WTC11 (cell line): ENCODE measurements around the gene MTG1. TPM values are rescaled to one million over a fixed set of nuclear protein-coding genes. Genes with fewer than 3 reads are reported as not detected.

ENCODE experiments used
- ATAC-seq: fragments of 200-7000 bp; cut with Tn5 transposase; 2 replicates; pipeline ENCODE4 v1.10.0; 2021; ENCODE audit warnings: mild to moderate bottlenecking, moderate library complexity
- CTCF ChIA-PET: fragments of 300-600 bp; sonication (Branson Sonifier 250); formaldehyde crosslinking; loops from one replicate; lab custom pipeline; 2021; ENCODE audit warnings: antibody characterized with exemption; lab: Charles Lee
- POLR2A ChIA-PET: fragments of 350-600 bp; sonication (Branson Sonifier 250); formaldehyde crosslinking; loops from one replicate; lab custom pipeline; 2021; ENCODE audit warnings: antibody characterized with exemption; lab: Charles Lee
- DNase-seq: peaks from one replicate; pipeline ENCODE4 v3.0.0; 2021; ENCODE audit warnings: low spot score
- H3K27ac Mint-ChIP-seq: 2 replicates; pipeline ENCODE4 v1.8.0; 2021; ENCODE audit warnings: mixed read lengths
- H3K27me3 Mint-ChIP-seq: 2 replicates; pipeline ENCODE4 v1.8.0; 2021; ENCODE audit warnings: low read depth, mild to moderate bottlenecking, moderate library complexity, mixed read lengths
- H3K36me3 Mint-ChIP-seq: 2 replicates; pipeline ENCODE4 v1.8.0; 2021; ENCODE audit warnings: mixed read lengths
- H3K4me1 Mint-ChIP-seq: 2 replicates; pipeline ENCODE4 v1.8.0; 2022; ENCODE audit warnings: mixed read lengths
- H3K4me3 Mint-ChIP-seq: 2 replicates; pipeline ENCODE4 v1.8.0; 2021; ENCODE audit warnings: mild to moderate bottlenecking, moderate library complexity, mixed read lengths
- H3K9me3 Mint-ChIP-seq: 2 replicates; pipeline ENCODE4 v1.8.0; 2021; ENCODE audit warnings: mixed read lengths
- ARID4B ChIP-seq: sonication (generic); formaldehyde crosslinking; IDR thresholded peaks from 2 replicates; pipeline ENCODE4 v1.8.0; 2023; ENCODE audit warnings: missing genetic modification reagents, mild to moderate bottlenecking, borderline replicate concordance
- ELF4 ChIP-seq: sonication (generic); formaldehyde crosslinking; IDR thresholded peaks from 2 replicates; pipeline ENCODE4 v1.8.1; 2022; ENCODE audit warnings: low read depth, mild to moderate bottlenecking, moderate library complexity, missing genetic modification reagents
- EMX1 ChIP-seq: fragments of 250-450 bp; sonication (Bioruptor Pico); IDR thresholded peaks from 2 replicates; pipeline ENCODE4 v1.8.0; 2021; ENCODE audit warnings: mild to moderate bottlenecking
- ERG ChIP-seq: fragments of 250-450 bp; sonication (Bioruptor Pico); IDR thresholded peaks from 2 replicates; pipeline ENCODE4 v1.8.0; 2021; ENCODE audit warnings: mild to moderate bottlenecking
- GTF2I ChIP-seq: fragments of 250-450 bp; sonication (Bioruptor Pico); conservative IDR thresholded peaks from 2 replicates; pipeline ENCODE4 v1.4.0; 2021; ENCODE audit warnings: mild to moderate bottlenecking
- HMGA2 ChIP-seq: fragments of 250-450 bp; sonication (Bioruptor Pico); IDR thresholded peaks from 2 replicates; pipeline ENCODE4 v1.4.0; 2021; ENCODE audit warnings: mild to moderate bottlenecking, moderate library complexity
- HMGXB4 ChIP-seq: sonication (generic); formaldehyde crosslinking; IDR thresholded peaks from 2 replicates; pipeline ENCODE4 v1.8.1; 2023; ENCODE audit warnings: mild to moderate bottlenecking, moderate library complexity, missing genetic modification reagents
- MLX ChIP-seq: sonication (generic); formaldehyde crosslinking; IDR thresholded peaks from 2 replicates; pipeline ENCODE4 v1.8.1; 2023; ENCODE audit warnings: mild to moderate bottlenecking, missing genetic modification reagents, moderate library complexity
- MXD4 ChIP-seq: fragments of 250-450 bp; sonication (Bioruptor Pico); IDR thresholded peaks from 2 replicates; pipeline ENCODE4 v1.8.0; 2021; ENCODE audit warnings: mild to moderate bottlenecking, moderate library complexity, borderline replicate concordance
- NR3C1 ChIP-seq: sonication (generic); formaldehyde crosslinking; conservative IDR thresholded peaks from 2 replicates; pipeline ENCODE4 v1.8.1; 2023; ENCODE audit warnings: low read depth, mild to moderate bottlenecking, missing genetic modification reagents
- RORB ChIP-seq: fragments of 250-450 bp; sonication (Bioruptor Pico); IDR thresholded peaks from 2 replicates; pipeline ENCODE4 v1.9.0; 2021; ENCODE audit warnings: mild to moderate bottlenecking
- SMAD3 ChIP-seq: sonication (generic); formaldehyde crosslinking; IDR thresholded peaks from 2 replicates; pipeline ENCODE4 v1.8.0; 2022; ENCODE audit warnings: missing genetic modification reagents, mild to moderate bottlenecking, borderline replicate concordance
- SP1 ChIP-seq: sonication (generic); formaldehyde crosslinking; conservative IDR thresholded peaks from 2 replicates; pipeline ENCODE4 v1.8.1; 2022; ENCODE audit warnings: missing genetic modification reagents
- TCF7 ChIP-seq: sonication (generic); formaldehyde crosslinking; IDR thresholded peaks from 2 replicates; pipeline ENCODE4 v1.8.0; 2022; ENCODE audit warnings: mild to moderate bottlenecking, low read depth, missing genetic modification reagents, moderate library complexity
- TEAD4 ChIP-seq: sonication (generic); formaldehyde crosslinking; IDR thresholded peaks from 2 replicates; pipeline ENCODE4 v1.8.0; 2022; ENCODE audit warnings: mild to moderate bottlenecking, missing genetic modification reagents
- USF2 ChIP-seq: sonication (generic); formaldehyde crosslinking; IDR thresholded peaks from 2 replicates; pipeline ENCODE4 v1.8.1; 2023; ENCODE audit warnings: mild to moderate bottlenecking, missing genetic modification reagents, moderate library complexity
- ZNF263 ChIP-seq: sonication (generic); formaldehyde crosslinking; IDR thresholded peaks from 2 replicates; pipeline ENCODE4 v1.8.1; 2022; ENCODE audit warnings: low read depth, mild to moderate bottlenecking, moderate library complexity, missing genetic modification reagents
- ZNF416 ChIP-seq: fragments of 250-450 bp; sonication (Bioruptor Pico); IDR thresholded peaks from 2 replicates; pipeline ENCODE4 v1.9.0; 2021; ENCODE audit warnings: mild to moderate bottlenecking, inconsistent platforms
- ZNF671 ChIP-seq: fragments of 250-450 bp; sonication (Bioruptor Pico); IDR thresholded peaks from 2 replicates; pipeline ENCODE4 v1.8.0; 2021; ENCODE audit warnings: mild to moderate bottlenecking
- total RNA-seq: library from RNA; stranded (reverse); gene quantifications from 3 replicates; pipeline ENCODE4 v1.2.3, GENCODE V29; 2021

The MTG1 gene
- total RNA-seq, 1 experiment from 2014 or later, result 63.0 TPM

GRCh38 chr10:133358162-133358924 is 35.6 kb upstream of the MTG1 start:
- Mint-ChIP-seq H3K9me3 (no peaks in the 10 kb centered on the region), H3K36me3 (peaks cover 17% of the 10 kb centered on the region), H3K4me1 (no peaks in the 10 kb centered on the region), H3K27ac (no peak overlapping the region), H3K27me3 (peaks cover 12% of the 10 kb centered on the region), H3K4me3 (no peak overlapping the region)
- ATAC-seq, result no peak
- TF ChIP-seq TCF7, result no peak
- no peak for TF ChIP-seq MLX (CRISPR knock-in tag)
- no peak for TF ChIP-seq MXD4 (CRISPR knock-in tag)
- TF ChIP-seq TEAD4 (CRISPR knock-in tag), result no peak
- no peak for TF ChIP-seq USF2 (CRISPR knock-in tag)
- no peak for DNase-seq
- POLR2A ChIA-PET, result interaction anchor here (1.2 to 1.8 kb wide), 2 partner anchors 15 to 21 kb away, joined by 3 to 9 read pairs; partner anchors contain the start of gene PAOX
- CTCF ChIA-PET, result interaction anchor here (0.6 to 2.5 kb wide), 6 partner anchors 11 to 51 kb away, joined by 4 to 26 read pairs (median 6); partner anchors contain the start of gene PRAP1

- no peak for TF ChIP-seq SP1 (CRISPR knock-in tag)
- no peak overlapping the region for H3K27ac Mint-ChIP-seq
- POLR2A ChIA-PET, result interaction anchor here (1.8 kb wide), 1 partner anchor 20 kb away, joined by 9 read pairs; the partner anchor contains the start of gene PAOX
- CTCF ChIA-PET, result interaction anchor here (2.5 kb wide), 1 partner anchor 29 kb away, joined by 26 read pairs; no protein-coding TSS in a partner anchor
- DNase-seq (no peak), ATAC-seq (no peak)
- peaks cover 12% of the 10 kb centered on the region for H3K27me3 Mint-ChIP-seq
- H3K4me3 Mint-ChIP-seq, result no peak overlapping the region
- peaks cover 19% of the 10 kb centered on the region for H3K36me3 Mint-ChIP-seq
- H3K9me3 Mint-ChIP-seq, result no peaks in the 10 kb centered on the region
- H3K4me1 Mint-ChIP-seq, result no peaks in the 10 kb centered on the region
Measured at GRCh38 chr10:133358925-133359310, 35.0 kb upstream of the MTG1 start.

GRCh38 chr10:133359554-133359971 is 34.4 kb upstream of the MTG1 start:
- ATAC-seq (no peak), DNase-seq (no peak)
- Mint-ChIP-seq H3K4me1 (no peaks in the 10 kb centered on the region), H3K27ac (no peak overlapping the region), H3K4me3 (no peak overlapping the region), H3K9me3 (no peaks in the 10 kb centered on the region), H3K27me3 (peaks cover 12% of the 10 kb centered on the region), H3K36me3 (peaks cover 22% of the 10 kb centered on the region)
- CTCF ChIA-PET, result no interaction called here
- TF ChIP-seq ZNF416 (CRISPR knock-in tag), result no peak
- TF ChIP-seq ELF4 (CRISPR knock-in tag), result no peak
- TF ChIP-seq HMGA2 (CRISPR knock-in tag), result no peak
- TF ChIP-seq HMGXB4 (CRISPR knock-in tag), result no peak
- TF ChIP-seq ERG (CRISPR knock-in tag), result no peak
- no peak for TF ChIP-seq EMX1 (CRISPR knock-in tag)
- TF ChIP-seq RORB, result no peak
- TF ChIP-seq NR3C1 (CRISPR knock-in tag), result no peak
- no peak for TF ChIP-seq SMAD3 (CRISPR knock-in tag)
- no peak for TF ChIP-seq ARID4B (CRISPR knock-in tag)
- TF ChIP-seq ZNF263, result no peak
- TF ChIP-seq ZNF671 (CRISPR knock-in tag), result no peak
- TF ChIP-seq GTF2I (CRISPR knock-in tag), result no peak
- POLR2A ChIA-PET, result no interaction called here
